CD4-positive, alpha-beta T cell (primary cell): ENCODE measurements around the gene CSPG4. TPM values are rescaled to one million over a fixed set of nuclear protein-coding genes. Genes with fewer than 3 reads are reported as not detected.
A peak's percentile ranks its signal among the peaks of the same experiment; 100 is the strongest.
"Not testable (repeated sequence)": the region's sequence is repeated elsewhere in the genome, so short reads cannot be mapped to it uniquely, and the experiment has no call there.

ENCODE experiments used
- ATAC-seq: fragments of 200-7000 bp; cut with Tn5 transposase; one replicate; pipeline ENCODE4 v1.10.0; 2022; ENCODE audit warnings: mild to moderate bottlenecking; ENCODE audit not compliant: poor library complexity
- CTCF ChIA-PET: fragments of 350-600 bp; sonication (Branson Sonifier 250); formaldehyde crosslinking; loops from one replicate; lab custom pipeline; 2021; ENCODE audit warnings: antibody characterized with exemption, inconsistent platforms; lab: Charles Lee
- POLR2A ChIA-PET: fragments of 350-600 bp; sonication (Branson Sonifier 250); formaldehyde crosslinking; loops from one replicate; lab custom pipeline; 2021; ENCODE audit warnings: antibody characterized with exemption, inconsistent platforms; lab: Charles Lee
- DNase-seq, 14 experiments: peaks; one replicate each; pipeline ENCODE4 v3.0.0-alpha.2; 2013 to 2020; ENCODE audit warnings: mixed read lengths in 2 of 14
- H3K27ac ChIP-seq, 2 donors: one replicate each; pipeline versions ENCODE4 v1.5.1 to v1.7.0; 2013; ENCODE audit warnings: low read length in 2 of 2, low read depth in 1 of 2, mild to moderate bottlenecking in 1 of 2
- H3K27me3 ChIP-seq, 2 experiments: 1 replicate in 1 of 2; 2 replicates in 1 of 2; pipeline versions ENCODE4 v1.6.1 to v1.7.0; 2013; ENCODE audit warnings: low read length in 2 of 2, control low read depth in 1 of 2, mild to moderate bottlenecking in 1 of 2, moderate library complexity in 1 of 2; ENCODE audit not compliant: insufficient read depth in 2 of 2, control insufficient read depth in 1 of 2
- H3K36me3 ChIP-seq: one replicate; pipeline ENCODE4 v1.6.1; 2013; ENCODE audit warnings: low read length, control low read depth; ENCODE audit not compliant: insufficient read depth
- H3K4me1 ChIP-seq: one replicate; pipeline ENCODE4 v1.6.1; 2013; ENCODE audit warnings: low read length, control low read depth; ENCODE audit not compliant: insufficient read depth
- H3K4me3 ChIP-seq: one replicate; pipeline ENCODE4 v1.5.1; 2013; ENCODE audit warnings: mild to moderate bottlenecking, low read length, moderate library complexity
- H3K9me3 ChIP-seq, 2 experiments: 1 replicate in 1 of 2; 2 replicates in 1 of 2; pipeline versions ENCODE4 v1.6.1 to v1.7.0; 2013; ENCODE audit warnings: low read length in 2 of 2, mild to moderate bottlenecking in 2 of 2, control low read depth in 1 of 2, moderate library complexity in 1 of 2; ENCODE audit not compliant: control insufficient read depth in 1 of 2, insufficient read depth in 1 of 2
- H3K27ac Mint-ChIP-seq: one replicate; pipeline ENCODE4 v1.8.0; 2020; ENCODE audit warnings: mixed read lengths
- H3K27me3 Mint-ChIP-seq: one replicate; pipeline ENCODE4 v1.8.0; 2021; ENCODE audit warnings: mixed read lengths
- H3K36me3 Mint-ChIP-seq: one replicate; pipeline ENCODE4 v1.8.0; 2021; ENCODE audit warnings: low read depth, mixed read lengths
- H3K4me1 Mint-ChIP-seq: one replicate; pipeline ENCODE4 v1.8.0; 2021; ENCODE audit warnings: low read depth, mixed read lengths
- H3K4me3 Mint-ChIP-seq: one replicate; pipeline ENCODE4 v1.8.0; 2020; ENCODE audit warnings: mild to moderate bottlenecking, mixed read lengths
- H3K9me3 Mint-ChIP-seq: one replicate; pipeline ENCODE4 v1.8.0; 2020; ENCODE audit warnings: mixed read lengths
- intact Hi-C, 2 experiments: fragments of 100-400 bp; cut with DNase I in 1 of 2; cut with micrococcal nuclease in 1 of 2; formaldehyde crosslinking; loops; one replicate each; pipeline versions ENCODE4 v1.15.1 to v1.9.0; 2023 to 2025; cut with DNase I, micrococcal nuclease
- total RNA-seq, 174 experiments: library from RNA in 2 of 174; stranded (reverse) in 2 of 174; gene quantifications; one replicate each; pipeline ENCODE4 v1.2.3 and lab custom pipeline; 2021 to 2026
- TF ChIP-seq, protein P1 (sequence below): fragments of 200-600 bp; IDR thresholded peaks from one replicate; pipeline ENCODE4 v1.8.0; 2022; ENCODE audit warnings: antibody characterized with exemption, mild to moderate bottlenecking

Gene CSPG4
- total RNA-seq, 2 experiments from 2014 or later, result not detected

GRCh38 chr15:75720787-75721479 lies 8.3 kb upstream of the CSPG4 start:
- peaks cover 7% of the 10 kb centered on the region for H3K4me1 ChIP-seq
- Mint-ChIP-seq H3K27me3 (peaks cover 6% of the 10 kb centered on the region), H3K27ac (no peak overlapping the region), H3K9me3 (no peaks in the 10 kb centered on the region), H3K4me3 (no peak overlapping the region), H3K4me1 (no peaks in the 10 kb centered on the region), H3K36me3 (no peaks in the 10 kb centered on the region)
- no peaks in the 10 kb centered on the region for H3K9me3 ChIP-seq
- TF ChIP-seq, protein P1, sequence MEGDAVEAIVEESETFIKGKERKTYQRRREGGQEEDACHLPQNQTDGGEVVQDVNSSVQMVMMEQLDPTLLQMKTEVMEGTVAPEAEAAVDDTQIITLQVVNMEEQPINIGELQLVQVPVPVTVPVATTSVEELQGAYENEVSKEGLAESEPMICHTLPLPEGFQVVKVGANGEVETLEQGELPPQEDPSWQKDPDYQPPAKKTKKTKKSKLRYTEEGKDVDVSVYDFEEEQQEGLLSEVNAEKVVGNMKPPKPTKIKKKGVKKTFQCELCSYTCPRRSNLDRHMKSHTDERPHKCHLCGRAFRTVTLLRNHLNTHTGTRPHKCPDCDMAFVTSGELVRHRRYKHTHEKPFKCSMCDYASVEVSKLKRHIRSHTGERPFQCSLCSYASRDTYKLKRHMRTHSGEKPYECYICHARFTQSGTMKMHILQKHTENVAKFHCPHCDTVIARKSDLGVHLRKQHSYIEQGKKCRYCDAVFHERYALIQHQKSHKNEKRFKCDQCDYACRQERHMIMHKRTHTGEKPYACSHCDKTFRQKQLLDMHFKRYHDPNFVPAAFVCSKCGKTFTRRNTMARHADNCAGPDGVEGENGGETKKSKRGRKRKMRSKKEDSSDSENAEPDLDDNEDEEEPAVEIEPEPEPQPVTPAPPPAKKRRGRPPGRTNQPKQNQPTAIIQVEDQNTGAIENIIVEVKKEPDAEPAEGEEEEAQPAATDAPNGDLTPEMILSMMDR, result no peak
- H3K27ac ChIP-seq, result no peak overlapping the region
- no peak for ATAC-seq
- DNase-seq, result peak in 4 of 14 experiments; percentile 17 to 64 (median 38)
- ChIA-PET CTCF (no interaction called here), POLR2A (no interaction called here)
- H3K36me3 ChIP-seq, result no peaks in the 10 kb centered on the region
- intact Hi-C loops, result loop anchor here in 1 of 2 experiments (10.0 kb wide), 1 partner anchor 334 kb away; the partner anchor contains the start of gene TMEM266
- H3K27me3 ChIP-seq, result no peaks in the 10 kb centered on the region
- no peak overlapping the region for H3K4me3 ChIP-seq

- ChIA-PET CTCF (no interaction called here), POLR2A (no interaction called here)
- no peak overlapping the region for H3K27ac ChIP-seq
- TF ChIP-seq, protein P1, result no peak
- no peaks in the 10 kb centered on the region for H3K36me3 ChIP-seq
- Mint-ChIP-seq H3K27ac (no peak overlapping the region), H3K27me3 (peaks cover 6% of the 10 kb centered on the region), H3K4me1 (no peaks in the 10 kb centered on the region), H3K36me3 (no peaks in the 10 kb centered on the region), H3K9me3 (no peaks in the 10 kb centered on the region), H3K4me3 (no peak overlapping the region)
- intact Hi-C loops, result loop anchor here in 1 of 2 experiments (10.0 kb wide), 1 partner anchor 335 kb away; the partner anchor contains the start of gene TMEM266
- H3K9me3 ChIP-seq, result no peaks in the 10 kb centered on the region
- ATAC-seq (no peak), DNase-seq (no peak)
- no peak overlapping the region for H3K4me3 ChIP-seq
- H3K4me1 ChIP-seq, result peaks cover 7% of the 10 kb centered on the region
- no peaks in the 10 kb centered on the region for H3K27me3 ChIP-seq
Measured at GRCh38 chr15:75720297-75720696, 7.6 kb upstream of the CSPG4 start.

DNA sequence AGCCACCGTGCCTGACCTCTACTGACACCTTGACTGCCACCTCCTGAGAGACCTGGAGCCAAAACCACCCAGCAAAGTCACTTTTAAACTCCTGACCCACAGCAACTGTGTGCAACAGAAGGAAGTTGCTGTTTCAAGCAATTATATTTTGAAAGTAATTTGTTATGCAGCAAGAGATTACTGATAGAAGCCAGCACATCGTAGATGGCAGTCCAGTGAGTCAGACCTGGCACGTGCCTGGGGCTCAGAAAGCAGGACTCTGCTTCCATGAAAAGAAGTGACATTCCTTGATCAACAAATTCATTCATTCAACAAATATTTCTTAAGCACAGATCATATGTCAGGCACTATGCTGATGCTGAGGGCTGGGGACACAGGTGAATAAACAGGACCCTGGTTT lies 5.7 kb upstream of the CSPG4 start:
- intact Hi-C loops, result no loop called here
- no peak for DNase-seq
- Mint-ChIP-seq H3K27me3 (peaks cover 16% of the 10 kb centered on the region), H3K9me3 (no peaks in the 10 kb centered on the region), H3K4me3 (no peak overlapping the region), H3K36me3 (no peaks in the 10 kb centered on the region), H3K27ac (no peak overlapping the region), H3K4me1 (no peaks in the 10 kb centered on the region)
- no peak for ATAC-seq
- Histone ChIP-seq H3K9me3 (no peaks in the 10 kb centered on the region), H3K4me3 (no peak overlapping the region), H3K27ac (no peak overlapping the region), H3K4me1 (no peaks in the 10 kb centered on the region), H3K27me3 (peaks cover 5 to 10% of the 10 kb centered on the region in 2 experiments), H3K36me3 (no peaks in the 10 kb centered on the region)
- POLR2A ChIA-PET, result no interaction called here
- TF ChIP-seq, protein P1, result no peak
- CTCF ChIA-PET, result no interaction called here

DNA sequence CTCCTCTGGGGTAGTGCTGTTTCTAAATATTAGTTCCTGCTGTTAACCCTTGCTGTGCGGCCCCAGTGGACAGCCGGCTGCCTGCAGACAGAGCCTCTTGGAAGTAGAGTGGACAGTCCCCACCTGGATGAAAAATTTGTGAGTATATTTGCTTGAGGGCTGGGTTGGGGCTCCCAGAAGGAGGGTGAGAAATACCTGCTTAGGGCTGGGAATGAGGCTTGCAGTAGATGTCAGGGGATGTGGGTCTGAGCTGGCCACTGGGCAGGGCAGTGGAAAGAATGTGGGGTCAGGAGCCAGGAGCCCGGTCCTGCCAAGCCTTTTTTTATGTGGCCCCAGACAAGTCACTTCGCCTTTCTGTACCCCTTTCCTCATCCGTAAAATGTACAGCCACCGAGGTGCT lies 4.4 kb upstream of the CSPG4 start:
- H3K4me1 ChIP-seq, CTCF ChIA-PET, DNase-seq, POLR2A ChIA-PET, H3K4me1 Mint-ChIP-seq, H3K36me3 ChIP-seq, H3K4me3 ChIP-seq, ATAC-seq, H3K27ac Mint-ChIP-seq, H3K9me3 ChIP-seq, intact Hi-C loops, H3K27ac ChIP-seq, H3K4me3 Mint-ChIP-seq, H3K36me3 Mint-ChIP-seq, H3K9me3 Mint-ChIP-seq: not testable (repeated sequence)
- H3K27me3 ChIP-seq, result peaks cover 13 to 20% of the 10 kb centered on the region in 2 experiments
- H3K27me3 Mint-ChIP-seq, result peaks cover 16% of the 10 kb centered on the region

DNA sequence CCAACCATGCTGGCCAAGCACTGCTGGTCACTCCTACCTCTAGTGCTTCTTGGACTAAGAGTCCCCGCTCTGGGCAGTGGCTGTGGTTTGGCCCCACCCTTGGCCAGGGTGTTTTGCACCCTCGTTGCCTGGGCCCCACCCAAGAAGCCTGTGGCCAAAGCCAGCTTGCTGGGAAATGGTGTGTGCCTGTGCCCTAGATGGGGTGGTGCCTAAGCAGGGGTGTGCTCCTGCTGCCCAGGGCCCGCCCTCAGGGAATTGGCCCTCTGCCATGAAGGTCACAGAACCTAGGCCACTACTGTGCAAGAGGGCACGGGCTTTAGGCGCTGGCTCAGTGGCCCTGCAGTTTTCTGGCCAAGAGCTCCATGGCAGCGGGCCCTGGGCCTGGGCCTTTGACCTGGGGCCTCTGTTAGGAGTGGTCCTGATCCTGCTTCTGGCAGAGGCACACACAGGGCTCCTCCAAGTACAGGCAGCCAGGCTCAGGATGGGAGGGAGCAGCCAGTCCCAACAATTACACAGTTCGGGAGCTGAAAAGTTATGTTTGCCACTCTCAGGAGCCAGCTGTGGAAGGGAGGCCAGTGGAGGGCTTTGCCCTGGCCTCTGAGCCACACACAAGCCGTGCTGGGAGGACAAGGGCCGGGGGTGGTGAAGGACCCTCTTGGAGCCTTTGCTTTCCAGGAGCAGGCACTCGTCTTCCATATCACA lies 3.8 kb upstream of the CSPG4 start:
- POLR2A ChIA-PET, intact Hi-C loops, H3K9me3 Mint-ChIP-seq, H3K27ac ChIP-seq, H3K27ac Mint-ChIP-seq, ATAC-seq, H3K36me3 Mint-ChIP-seq, H3K4me3 ChIP-seq, H3K36me3 ChIP-seq, H3K4me1 Mint-ChIP-seq, H3K4me3 Mint-ChIP-seq, H3K4me1 ChIP-seq, CTCF ChIA-PET, H3K9me3 ChIP-seq, DNase-seq: not testable (repeated sequence)
- H3K27me3 Mint-ChIP-seq, result peaks cover 20% of the 10 kb centered on the region
- H3K27me3 ChIP-seq, result peaks cover 13 to 20% of the 10 kb centered on the region in 2 experiments
